SK-N-SH treated with all-trans-retinoic acid at 6 μM for 48 hours (cell line): ENCODE measurements around the gene FAM171A1.

Experiments
- ATAC-seq: fragments of 200-7000 bp; cut with Tn5 transposase; 3 replicates; pipeline ENCODE4 v1.9.1; 2020; ENCODE audit warnings: mild to moderate bottlenecking, moderate library complexity
- ARNTL ChIP-seq: fragments of 450-650 bp; formaldehyde crosslinking; IDR thresholded peaks from 2 replicates; pipeline ENCODE4 v1.5.0; 2020; ENCODE audit warnings: low read depth, mild to moderate bottlenecking, moderate library complexity, borderline replicate concordance
- BACH2 ChIP-seq: fragments of 250-450 bp; sonication (Bioruptor Pico); IDR thresholded peaks from 2 replicates; pipeline ENCODE4 v1.9.0; 2021; ENCODE audit warnings: mild to moderate bottlenecking, borderline replicate concordance
- CSDC2 ChIP-seq: fragments of 250-450 bp; sonication (Bioruptor Pico); IDR thresholded peaks from 2 replicates; pipeline ENCODE4 v1.5.0; 2020; ENCODE audit warnings: mild to moderate bottlenecking, moderate library complexity
- CSRNP3 ChIP-seq: fragments of 250-450 bp; sonication (Bioruptor Pico); IDR thresholded peaks from 2 replicates; pipeline ENCODE4 v1.5.1; 2021; ENCODE audit warnings: mild to moderate bottlenecking, moderate library complexity
- ESRRG ChIP-seq: fragments of 250-450 bp; sonication (Bioruptor Pico); IDR thresholded peaks from 2 replicates; pipeline ENCODE4 v1.6.1; 2021; ENCODE audit warnings: mild to moderate bottlenecking
- GLIS3 ChIP-seq: fragments of 250-450 bp; sonication (Bioruptor Pico); IDR thresholded peaks from 2 replicates; pipeline ENCODE4 v1.5.0; 2020; ENCODE audit warnings: mild to moderate bottlenecking, moderate library complexity
- ISL1 ChIP-seq: fragments of 250-450 bp; sonication (Bioruptor Pico); IDR thresholded peaks from 2 replicates; pipeline ENCODE4 v2.1.2; 2022; ENCODE audit warnings: mild to moderate bottlenecking, moderate library complexity
- OSR1 ChIP-seq: fragments of 250-450 bp; sonication (Bioruptor Pico); IDR thresholded peaks from 2 replicates; pipeline ENCODE4 v1.8.0; 2022; ENCODE audit warnings: moderate library complexity, mild to moderate bottlenecking, inconsistent platforms
- RARB ChIP-seq: fragments of 250-450 bp; sonication (Bioruptor Pico); IDR thresholded peaks from 2 replicates; pipeline ENCODE4 v1.8.0; 2021; ENCODE audit warnings: mild to moderate bottlenecking, moderate library complexity
- SNAI2 ChIP-seq: fragments of 250-450 bp; sonication (Bioruptor Pico); IDR thresholded peaks from 2 replicates; pipeline ENCODE4 v1.5.0; 2020; ENCODE audit warnings: mild to moderate bottlenecking, moderate library complexity
- TOX ChIP-seq: fragments of 250-450 bp; sonication (Bioruptor Pico); IDR thresholded peaks from 2 replicates; pipeline ENCODE4 v1.8.0; 2021; ENCODE audit warnings: mild to moderate bottlenecking, moderate library complexity, borderline replicate concordance
- ZC3H10 ChIP-seq: fragments of 250-450 bp; sonication (Bioruptor Pico); IDR thresholded peaks from 2 replicates; pipeline ENCODE4 v1.5.1; 2021; ENCODE audit warnings: mild to moderate bottlenecking, moderate library complexity
- ZFP3 ChIP-seq: fragments of 250-450 bp; sonication (Bioruptor Pico); IDR thresholded peaks from 2 replicates; pipeline ENCODE4 v1.5.0; 2020; ENCODE audit warnings: mild to moderate bottlenecking, moderate library complexity
- ZFP30 ChIP-seq: fragments of 450-650 bp; formaldehyde crosslinking; IDR thresholded peaks from 2 replicates; pipeline ENCODE4 v1.5.0; 2022; ENCODE audit warnings: mild to moderate bottlenecking, moderate library complexity
- ZNF565 ChIP-seq: fragments of 450-650 bp; formaldehyde crosslinking; conservative IDR thresholded peaks from 2 replicates; pipeline ENCODE4 v1.5.0; 2020; ENCODE audit warnings: low read depth, mild to moderate bottlenecking, moderate library complexity
- ZNF8 ChIP-seq: fragments of 450-650 bp; formaldehyde crosslinking; IDR thresholded peaks from 2 replicates; pipeline ENCODE4 v1.5.0; 2020; ENCODE audit warnings: mild to moderate bottlenecking, moderate library complexity
- TF ChIP-seq, protein P1 (sequence below): fragments of 250-450 bp; sonication (Bioruptor Pico); IDR thresholded peaks from 2 replicates; pipeline ENCODE4 v1.8.0; 2020; ENCODE audit warnings: mild to moderate bottlenecking, moderate library complexity, borderline replicate concordance
- TF ChIP-seq, protein P2 (sequence below): fragments of 250-450 bp; sonication (Bioruptor Pico); IDR thresholded peaks from 2 replicates; pipeline ENCODE4 v1.5.0; 2020; ENCODE audit warnings: mild to moderate bottlenecking, moderate library complexity
- TF ChIP-seq, protein P3 (sequence below): fragments of 250-450 bp; sonication (Bioruptor Pico); IDR thresholded peaks from 2 replicates; pipeline ENCODE4 v1.5.1; 2020; ENCODE audit warnings: low read depth, mild to moderate bottlenecking, moderate library complexity
- TF ChIP-seq, protein P4 (sequence below): fragments of 250-450 bp; sonication (Bioruptor Pico); IDR thresholded peaks from 2 replicates; pipeline ENCODE4 v1.8.0; 2021; ENCODE audit warnings: low read depth, mild to moderate bottlenecking, moderate library complexity, borderline replicate concordance

FAM171A1 gene

DNA sequence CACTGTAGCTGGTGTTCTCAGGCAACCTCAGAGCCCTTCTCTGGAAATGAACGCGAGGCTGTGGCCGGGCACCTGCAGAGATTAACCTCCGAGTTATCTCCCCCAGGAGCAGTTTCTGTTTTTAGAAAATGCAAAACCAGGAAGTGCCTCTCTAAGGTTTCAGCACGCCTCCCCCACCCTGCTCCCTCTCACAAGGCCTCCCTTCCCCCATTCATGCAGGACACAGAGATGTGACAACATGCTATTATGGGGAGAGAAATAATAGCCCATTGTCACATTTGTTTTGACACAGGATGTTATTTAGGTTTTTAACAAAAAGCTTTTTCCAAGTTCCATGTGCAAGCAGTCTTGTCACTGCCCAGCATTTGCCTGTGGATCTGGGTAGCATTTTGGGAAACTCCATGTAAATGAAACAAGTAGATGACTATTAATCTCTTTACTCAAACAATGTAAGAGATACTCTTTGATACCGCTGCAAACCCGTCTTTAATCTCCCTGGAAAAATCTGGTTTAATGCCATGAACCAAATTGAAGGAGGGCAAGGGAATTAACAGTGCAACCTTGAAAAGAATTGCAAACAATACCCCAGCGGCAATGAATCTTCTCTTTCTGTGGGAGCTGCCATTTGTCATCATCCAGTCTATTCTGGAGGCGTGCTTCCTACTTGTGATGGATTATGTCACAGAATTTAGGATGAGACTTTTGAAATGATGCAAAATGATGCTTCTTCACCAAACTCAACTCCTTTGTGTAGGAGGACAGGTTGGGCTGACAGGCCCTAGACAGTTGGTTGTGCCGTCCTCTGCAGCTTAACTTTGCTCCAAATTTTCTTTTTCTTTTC lies 116.1 kb downstream of the FAM171A1 start:
- no peak for ATAC-seq
- TF ChIP-seq, protein P1, sequence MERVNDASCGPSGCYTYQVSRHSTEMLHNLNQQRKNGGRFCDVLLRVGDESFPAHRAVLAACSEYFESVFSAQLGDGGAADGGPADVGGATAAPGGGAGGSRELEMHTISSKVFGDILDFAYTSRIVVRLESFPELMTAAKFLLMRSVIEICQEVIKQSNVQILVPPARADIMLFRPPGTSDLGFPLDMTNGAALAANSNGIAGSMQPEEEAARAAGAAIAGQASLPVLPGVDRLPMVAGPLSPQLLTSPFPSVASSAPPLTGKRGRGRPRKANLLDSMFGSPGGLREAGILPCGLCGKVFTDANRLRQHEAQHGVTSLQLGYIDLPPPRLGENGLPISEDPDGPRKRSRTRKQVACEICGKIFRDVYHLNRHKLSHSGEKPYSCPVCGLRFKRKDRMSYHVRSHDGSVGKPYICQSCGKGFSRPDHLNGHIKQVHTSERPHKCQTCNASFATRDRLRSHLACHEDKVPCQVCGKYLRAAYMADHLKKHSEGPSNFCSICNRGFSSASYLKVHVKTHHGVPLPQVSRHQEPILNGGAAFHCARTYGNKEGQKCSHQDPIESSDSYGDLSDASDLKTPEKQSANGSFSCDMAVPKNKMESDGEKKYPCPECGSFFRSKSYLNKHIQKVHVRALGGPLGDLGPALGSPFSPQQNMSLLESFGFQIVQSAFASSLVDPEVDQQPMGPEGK (CRISPR knock-in tag), result no peak
- TF ChIP-seq, protein P2, sequence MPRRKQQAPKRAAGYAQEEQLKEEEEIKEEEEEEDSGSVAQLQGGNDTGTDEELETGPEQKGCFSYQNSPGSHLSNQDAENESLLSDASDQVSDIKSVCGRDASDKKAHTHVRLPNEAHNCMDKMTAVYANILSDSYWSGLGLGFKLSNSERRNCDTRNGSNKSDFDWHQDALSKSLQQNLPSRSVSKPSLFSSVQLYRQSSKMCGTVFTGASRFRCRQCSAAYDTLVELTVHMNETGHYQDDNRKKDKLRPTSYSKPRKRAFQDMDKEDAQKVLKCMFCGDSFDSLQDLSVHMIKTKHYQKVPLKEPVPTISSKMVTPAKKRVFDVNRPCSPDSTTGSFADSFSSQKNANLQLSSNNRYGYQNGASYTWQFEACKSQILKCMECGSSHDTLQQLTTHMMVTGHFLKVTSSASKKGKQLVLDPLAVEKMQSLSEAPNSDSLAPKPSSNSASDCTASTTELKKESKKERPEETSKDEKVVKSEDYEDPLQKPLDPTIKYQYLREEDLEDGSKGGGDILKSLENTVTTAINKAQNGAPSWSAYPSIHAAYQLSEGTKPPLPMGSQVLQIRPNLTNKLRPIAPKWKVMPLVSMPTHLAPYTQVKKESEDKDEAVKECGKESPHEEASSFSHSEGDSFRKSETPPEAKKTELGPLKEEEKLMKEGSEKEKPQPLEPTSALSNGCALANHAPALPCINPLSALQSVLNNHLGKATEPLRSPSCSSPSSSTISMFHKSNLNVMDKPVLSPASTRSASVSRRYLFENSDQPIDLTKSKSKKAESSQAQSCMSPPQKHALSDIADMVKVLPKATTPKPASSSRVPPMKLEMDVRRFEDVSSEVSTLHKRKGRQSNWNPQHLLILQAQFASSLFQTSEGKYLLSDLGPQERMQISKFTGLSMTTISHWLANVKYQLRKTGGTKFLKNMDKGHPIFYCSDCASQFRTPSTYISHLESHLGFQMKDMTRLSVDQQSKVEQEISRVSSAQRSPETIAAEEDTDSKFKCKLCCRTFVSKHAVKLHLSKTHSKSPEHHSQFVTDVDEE, result no peak
- no peak for TF ChIP-seq ISL1
- TF ChIP-seq BACH2 (CRISPR knock-in tag), result no peak
- TF ChIP-seq ARNTL (CRISPR knock-in tag), result no peak
- TF ChIP-seq CSDC2, result no peak
- no peak for TF ChIP-seq SNAI2
- no peak for TF ChIP-seq ZNF565 (CRISPR knock-in tag)
- no peak for TF ChIP-seq ZFP30 (CRISPR knock-in tag)

DNA sequence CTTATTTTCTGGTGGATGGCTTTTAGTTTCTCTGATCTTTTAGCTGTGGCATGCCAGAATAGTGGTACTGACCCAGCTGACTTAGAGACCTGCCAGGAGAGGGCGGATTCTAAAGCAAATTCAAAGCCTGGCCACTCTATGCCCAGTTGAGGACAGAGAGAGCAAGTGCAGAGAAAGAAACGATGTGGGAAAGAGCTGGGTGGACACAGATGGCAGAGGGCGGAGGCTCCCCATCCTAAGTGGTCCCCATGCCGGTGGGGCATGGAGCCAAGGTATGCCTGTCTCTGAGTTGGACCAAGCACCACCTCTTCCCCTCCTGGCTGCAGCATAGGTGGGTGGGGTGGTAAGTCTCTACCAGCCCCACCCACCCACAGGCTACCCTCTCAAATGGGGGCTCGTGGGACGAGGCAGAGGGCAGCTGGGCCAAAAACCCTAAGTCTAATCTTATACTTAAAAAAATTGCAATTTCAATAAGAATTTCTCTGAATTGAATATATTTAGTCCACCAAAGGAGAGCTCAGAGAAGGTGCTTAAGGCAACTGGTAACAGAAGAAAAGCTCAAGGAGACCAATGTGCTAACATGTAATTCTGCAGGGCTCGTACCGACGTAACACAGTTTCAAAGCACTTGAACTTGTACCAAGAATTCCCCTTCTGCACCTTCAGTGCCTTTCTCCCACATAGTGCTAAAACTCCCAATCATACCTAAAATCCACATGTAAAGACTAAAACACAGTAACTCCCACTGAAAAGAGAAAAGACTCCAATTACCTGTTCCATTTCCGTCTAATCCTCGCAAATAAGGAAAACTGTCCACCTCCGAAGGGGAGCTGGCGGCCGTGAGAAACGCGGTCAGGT lies 116.9 kb downstream of the FAM171A1 start:
- ATAC-seq, result no peak
- no peak for TF ChIP-seq RARB (CRISPR knock-in tag)
- no peak for TF ChIP-seq TOX (CRISPR knock-in tag)
- TF ChIP-seq CSRNP3 (CRISPR knock-in tag), result no peak
- no peak for TF ChIP-seq ESRRG (CRISPR knock-in tag)
- no peak for TF ChIP-seq ZNF8 (CRISPR knock-in tag)
- no peak for TF ChIP-seq ARNTL (CRISPR knock-in tag)
- no peak for TF ChIP-seq GLIS3 (CRISPR knock-in tag)
- no peak for TF ChIP-seq OSR1 (CRISPR knock-in tag)
- TF ChIP-seq, protein P1 (CRISPR knock-in tag), result no peak

DNA sequence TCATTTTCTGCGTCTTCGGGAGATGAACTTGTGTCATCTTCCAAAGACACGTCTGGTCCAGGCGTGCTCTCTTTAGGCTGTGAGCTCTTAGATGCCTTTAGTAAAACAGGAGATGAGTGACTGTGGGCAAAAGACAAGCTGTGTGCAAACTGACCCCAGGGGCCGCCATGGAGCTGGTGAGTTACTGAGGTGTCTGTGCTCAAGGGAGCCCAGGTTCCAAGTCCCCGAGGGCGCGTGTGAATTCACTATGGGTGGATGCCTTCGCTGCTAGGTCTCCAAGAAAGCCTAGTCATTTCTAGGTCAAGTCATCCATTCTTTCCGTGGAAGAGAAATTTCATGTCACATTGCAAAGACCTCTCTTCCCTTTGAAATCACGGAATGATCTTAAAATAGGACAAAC lies 118.7 kb downstream of the FAM171A1 start:
- ATAC-seq, result no peak
- TF ChIP-seq ZNF8 (CRISPR knock-in tag) (no peak), ESRRG (CRISPR knock-in tag) (no peak), CSDC2 (no peak), ZFP30 (CRISPR knock-in tag) (no peak), OSR1 (CRISPR knock-in tag) (no peak), ZC3H10 (CRISPR knock-in tag) (no peak), RARB (CRISPR knock-in tag) (no peak), ZFP3 (CRISPR knock-in tag) (no peak), BACH2 (CRISPR knock-in tag) (no peak)
- TF ChIP-seq, protein P3, sequence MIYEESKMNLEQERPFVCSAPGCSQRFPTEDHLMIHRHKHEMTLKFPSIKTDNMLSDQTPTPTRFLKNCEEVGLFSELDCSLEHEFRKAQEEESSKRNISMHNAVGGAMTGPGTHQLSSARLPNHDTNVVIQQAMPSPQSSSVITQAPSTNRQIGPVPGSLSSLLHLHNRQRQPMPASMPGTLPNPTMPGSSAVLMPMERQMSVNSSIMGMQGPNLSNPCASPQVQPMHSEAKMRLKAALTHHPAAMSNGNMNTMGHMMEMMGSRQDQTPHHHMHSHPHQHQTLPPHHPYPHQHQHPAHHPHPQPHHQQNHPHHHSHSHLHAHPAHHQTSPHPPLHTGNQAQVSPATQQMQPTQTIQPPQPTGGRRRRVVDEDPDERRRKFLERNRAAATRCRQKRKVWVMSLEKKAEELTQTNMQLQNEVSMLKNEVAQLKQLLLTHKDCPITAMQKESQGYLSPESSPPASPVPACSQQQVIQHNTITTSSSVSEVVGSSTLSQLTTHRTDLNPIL (CRISPR knock-in tag), result no peak
- TF ChIP-seq, protein P4, sequence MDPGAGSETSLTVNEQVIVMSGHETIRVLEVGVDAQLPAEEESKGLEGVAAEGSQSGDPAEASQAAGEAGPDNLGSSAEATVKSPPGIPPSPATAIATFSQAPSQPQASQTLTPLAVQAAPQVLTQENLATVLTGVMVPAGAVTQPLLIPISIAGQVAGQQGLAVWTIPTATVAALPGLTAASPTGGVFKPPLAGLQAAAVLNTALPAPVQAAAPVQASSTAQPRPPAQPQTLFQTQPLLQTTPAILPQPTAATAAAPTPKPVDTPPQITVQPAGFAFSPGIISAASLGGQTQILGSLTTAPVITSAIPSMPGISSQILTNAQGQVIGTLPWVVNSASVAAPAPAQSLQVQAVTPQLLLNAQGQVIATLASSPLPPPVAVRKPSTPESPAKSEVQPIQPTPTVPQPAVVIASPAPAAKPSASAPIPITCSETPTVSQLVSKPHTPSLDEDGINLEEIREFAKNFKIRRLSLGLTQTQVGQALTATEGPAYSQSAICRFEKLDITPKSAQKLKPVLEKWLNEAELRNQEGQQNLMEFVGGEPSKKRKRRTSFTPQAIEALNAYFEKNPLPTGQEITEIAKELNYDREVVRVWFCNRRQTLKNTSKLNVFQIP, result no peak
- TF ChIP-seq, protein P2, result no peak
